Coronary artery (tissue), 2 donors: Measurements from ENCODE around the gene OLFM1.

Experiments used
- DNase-seq: peaks from one replicate; pipeline ENCODE4 v3.0.0-alpha.2; 2017; ENCODE audit warnings: low spot score
- H3K27ac ChIP-seq, 2 donors: fragments of 200-600 bp; sonication (generic); one replicate each; pipeline ENCODE4 v1.5.1; 2016 to 2019
- H3K4me3 ChIP-seq: fragments of 200-600 bp; sonication (generic); 2 replicates; pipeline ENCODE4 v1.5.1; 2016; ENCODE audit warnings: mild to moderate bottlenecking, moderate library complexity
- CTCF ChIP-seq: fragments of 200-600 bp; sonication (generic); IDR thresholded peaks from one replicate; pipeline ENCODE4 v1.5.1; 2019; ENCODE audit warnings: antibody characterized with exemption

The OLFM1 gene

GRCh38 chr9:135098400-135099105 lies 11.1 kb downstream of the OLFM1 start:
- H3K4me3 ChIP-seq = no peak overlapping the region
- TF ChIP-seq CTCF = no peak
- H3K27ac ChIP-seq = no peak overlapping the region
- no peak for DNase-seq

- TF ChIP-seq CTCF = no peak
- Histone ChIP-seq H3K4me3 (no peak overlapping the region), H3K27ac (no peak overlapping the region)
- DNase-seq = no peak
These were observed 12.1 kb downstream of the OLFM1 start for GRCh38 chr9:135099574-135099973.

DNA sequence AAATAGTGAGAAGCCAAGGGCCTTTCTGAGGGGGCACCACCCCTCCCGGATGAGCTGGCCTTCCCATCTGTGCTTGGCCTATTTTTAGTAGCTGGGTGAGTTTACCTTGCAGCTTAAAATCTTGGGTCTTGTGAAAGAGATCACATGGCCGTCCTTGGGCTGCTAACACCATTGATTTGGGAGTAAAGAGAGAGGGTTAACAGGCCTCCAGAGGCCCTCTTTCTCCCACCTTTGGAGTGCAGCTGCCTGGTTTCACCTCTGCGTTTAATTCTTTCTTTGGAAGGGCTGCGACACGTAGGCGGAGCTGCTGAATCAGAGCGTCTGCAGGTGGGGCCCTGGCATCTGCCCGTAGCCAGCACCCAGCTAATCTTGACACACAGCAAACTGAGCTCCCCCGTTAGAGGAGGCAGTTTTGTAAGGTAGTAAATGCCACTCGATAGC lies 12.8 kb downstream of the OLFM1 start:
- H3K4me3 ChIP-seq = no peak overlapping the region
- no peak for TF ChIP-seq CTCF
- DNase-seq = no peak
- H3K27ac ChIP-seq = no peak overlapping the region

- no peak for TF ChIP-seq CTCF
- no peak overlapping the region for H3K4me3 ChIP-seq
- no peak for DNase-seq
- H3K27ac ChIP-seq = no peak overlapping the region
These were observed 13.4 kb downstream of the OLFM1 start for GRCh38 chr9:135100725-135101410.

DNA sequence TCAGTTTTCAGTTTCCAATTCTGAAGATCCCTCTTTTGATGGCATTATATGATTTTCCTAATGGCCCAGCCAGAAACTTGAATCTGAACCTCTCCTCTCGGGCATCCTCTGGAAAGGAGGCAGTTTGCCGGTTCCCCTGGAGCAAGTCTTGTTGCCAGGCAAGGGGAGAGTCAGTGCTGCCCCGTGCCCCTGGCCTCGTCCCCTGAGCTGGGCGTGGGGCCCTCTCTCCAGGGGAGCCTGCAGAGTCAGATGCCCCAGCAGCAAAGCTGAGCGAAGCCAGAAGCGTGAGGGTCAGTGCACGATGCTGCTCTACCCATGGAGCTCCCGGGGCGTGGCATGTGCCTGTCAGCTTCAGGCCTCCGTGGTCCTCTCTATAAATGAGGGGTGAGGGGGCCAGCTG lies 14.0 kb downstream of the OLFM1 start:
- TF ChIP-seq CTCF = no peak
- DNase-seq = no peak
- H3K4me3 ChIP-seq = no peak overlapping the region
- H3K27ac ChIP-seq = no peak overlapping the region

DNA sequence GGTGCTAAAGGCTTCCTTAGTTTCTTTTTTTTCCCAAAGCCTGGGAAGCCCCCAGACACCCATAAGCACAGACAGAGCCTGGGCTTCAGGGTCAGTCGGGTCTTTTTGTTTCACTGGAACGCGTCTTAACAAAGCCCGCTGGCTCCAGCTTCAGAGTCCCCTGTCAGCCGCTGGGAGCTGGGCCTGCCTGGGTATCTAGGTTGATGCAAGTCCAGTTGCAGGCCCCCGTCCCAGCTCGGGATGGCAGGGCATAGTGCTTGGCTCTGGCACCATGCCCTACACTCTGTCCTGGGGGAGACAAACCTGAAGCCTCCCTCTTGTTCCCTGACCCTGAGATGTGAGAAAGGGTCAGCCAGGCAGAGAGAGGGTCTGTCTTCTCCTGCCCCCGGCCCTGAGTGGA lies 14.5 kb downstream of the OLFM1 start:
- no peak overlapping the region for H3K27ac ChIP-seq

More for the DNA sequence above, 14.5 kb downstream of the OLFM1 start:
- TF ChIP-seq CTCF = no peak
- DNase-seq = no peak
- no peak overlapping the region for H3K4me3 ChIP-seq
